A673 (cell line): ENCODE data around the gene RANBP3.
"Not testable (repeated sequence)": the region's sequence is repeated elsewhere in the genome, so short reads cannot be mapped to it uniquely, and the experiment has no call there.

ENCODE experiments used
- EZH2 ChIP-seq: fragments of 200-600 bp; sonication (generic); IDR thresholded peaks from 2 replicates; pipeline ENCODE4 v1.6.1; 2017; ENCODE audit warnings: borderline replicate concordance, low read depth, mild to moderate bottlenecking, mixed read lengths, antibody characterized with exemption, low read length; ENCODE audit not compliant: poor library complexity, severe bottlenecking
- TF ChIP-seq, protein P1 (sequence below): fragments of 300-800, 200-600 bp; sonication (generic); conservative IDR thresholded peaks from 2 replicates; pipeline ENCODE4 v1.5.1; 2017; ENCODE audit warnings: low read depth, mild to moderate bottlenecking, antibody characterized with exemption, low read length, moderate library complexity, mixed read lengths

GRCh38 chr19:6006070-6006446 is 28.1 kb upstream of the RANBP3 start:
- TF ChIP-seq, protein P1, sequence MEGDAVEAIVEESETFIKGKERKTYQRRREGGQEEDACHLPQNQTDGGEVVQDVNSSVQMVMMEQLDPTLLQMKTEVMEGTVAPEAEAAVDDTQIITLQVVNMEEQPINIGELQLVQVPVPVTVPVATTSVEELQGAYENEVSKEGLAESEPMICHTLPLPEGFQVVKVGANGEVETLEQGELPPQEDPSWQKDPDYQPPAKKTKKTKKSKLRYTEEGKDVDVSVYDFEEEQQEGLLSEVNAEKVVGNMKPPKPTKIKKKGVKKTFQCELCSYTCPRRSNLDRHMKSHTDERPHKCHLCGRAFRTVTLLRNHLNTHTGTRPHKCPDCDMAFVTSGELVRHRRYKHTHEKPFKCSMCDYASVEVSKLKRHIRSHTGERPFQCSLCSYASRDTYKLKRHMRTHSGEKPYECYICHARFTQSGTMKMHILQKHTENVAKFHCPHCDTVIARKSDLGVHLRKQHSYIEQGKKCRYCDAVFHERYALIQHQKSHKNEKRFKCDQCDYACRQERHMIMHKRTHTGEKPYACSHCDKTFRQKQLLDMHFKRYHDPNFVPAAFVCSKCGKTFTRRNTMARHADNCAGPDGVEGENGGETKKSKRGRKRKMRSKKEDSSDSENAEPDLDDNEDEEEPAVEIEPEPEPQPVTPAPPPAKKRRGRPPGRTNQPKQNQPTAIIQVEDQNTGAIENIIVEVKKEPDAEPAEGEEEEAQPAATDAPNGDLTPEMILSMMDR, result not testable (repeated sequence)
- not testable (repeated sequence) for TF ChIP-seq EZH2
